Urothelium cell line (cell line): ENCODE data around the gene DTNB.
A peak's percentile ranks its signal among the peaks of the same experiment; 100 is the strongest.

Experiments
- DNase-seq: peaks from one replicate; pipeline ENCODE4 v3.0.0; 2011; ENCODE audit warnings: low spot score, mixed read lengths
- FAIRE-seq: peaks from 2 replicates; lab custom pipeline; 2011; peaks lifted over from hg19 to GRCh38; lab: Jason Lieb, UNC

Gene DTNB

GRCh38 chr2:25401307-25402026 lies 271.9 kb downstream of the DTNB start:
- no peak for DNase-seq
- FAIRE-seq, result no peak

DNA sequence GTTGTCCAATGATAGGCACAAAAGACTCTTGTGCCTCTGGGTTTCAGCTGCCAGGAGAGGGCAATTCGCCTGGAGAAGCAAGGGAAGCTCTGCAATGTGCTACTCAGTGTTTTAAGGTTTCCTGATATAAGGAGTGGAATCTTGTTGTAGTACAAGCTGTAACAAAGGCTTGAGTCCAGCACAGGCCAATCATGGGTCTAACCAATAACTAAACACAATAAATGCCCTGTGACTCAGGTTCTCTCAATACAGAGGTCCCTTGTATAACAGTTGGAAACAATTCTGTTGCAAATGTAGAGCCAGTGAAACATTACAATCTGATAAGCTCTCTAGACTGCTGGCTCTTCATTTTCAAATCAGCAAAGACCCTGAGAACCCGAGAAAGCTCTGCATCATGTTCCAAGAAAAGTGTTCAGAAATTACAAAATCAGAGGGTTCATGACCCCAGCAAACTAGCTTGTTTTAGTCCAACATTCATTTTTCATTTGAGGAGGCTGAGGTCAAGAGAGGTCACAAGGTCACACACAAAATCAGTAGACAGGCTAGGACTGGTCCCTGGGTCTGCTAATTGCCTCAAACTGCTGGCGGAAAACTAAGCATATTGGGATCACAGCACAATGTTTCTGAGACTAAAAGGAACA lies 272.7 kb downstream of the DTNB start:
- DNase-seq (no peak), FAIRE-seq (no peak)

GRCh38 chr2:25400169-25400568 lies 273.2 kb downstream of the DTNB start:
- no peak for DNase-seq
- FAIRE-seq, result no peak

- no peak for DNase-seq
- FAIRE-seq, result no peak
Measured at GRCh38 chr2:25398534-25398933, 274.8 kb downstream of the DTNB start.

DNA sequence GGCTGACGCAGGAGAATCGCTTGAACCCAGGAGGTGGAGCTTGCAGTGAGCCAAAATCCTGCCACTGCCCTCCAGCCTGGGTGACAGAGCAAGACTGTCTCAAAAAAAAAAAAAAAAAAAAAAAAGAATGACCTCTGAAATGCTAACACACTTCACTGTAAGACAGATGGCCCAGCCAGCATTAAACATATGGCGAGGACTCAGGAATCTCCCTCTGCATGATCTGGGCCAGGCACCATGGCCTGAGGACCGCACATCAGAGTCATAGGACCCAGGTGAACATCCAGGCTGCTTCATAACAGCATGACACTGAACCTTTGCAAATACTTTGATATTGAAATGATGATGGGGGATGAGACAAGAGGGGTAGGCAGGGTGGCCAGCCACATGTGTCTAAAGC lies 275.6 kb downstream of the DTNB start:
- no peak for FAIRE-seq
- no peak for DNase-seq

GRCh38 chr2:25389161-25389560 lies 284.2 kb downstream of the DTNB start:
- FAIRE-seq, result no peak
- no peak for DNase-seq

DNA sequence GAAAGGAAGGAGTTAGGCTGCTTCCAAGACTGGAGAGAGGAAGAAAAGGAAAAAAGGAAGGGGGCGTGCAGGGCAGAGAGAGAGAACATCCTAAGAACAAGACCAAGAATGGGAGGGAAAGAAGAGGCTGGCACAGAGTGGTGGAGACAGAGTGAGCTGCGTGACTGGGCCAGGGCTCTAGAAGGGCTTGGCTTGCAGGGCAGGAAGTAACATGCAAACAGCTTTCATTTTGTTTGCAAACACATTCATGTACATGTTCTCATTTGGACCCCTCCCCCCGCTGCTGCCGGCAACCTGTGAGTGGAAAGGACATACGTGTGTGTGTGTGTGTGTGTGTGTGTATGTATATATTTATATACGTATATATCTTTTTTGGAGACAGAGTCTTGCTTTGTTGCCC lies 284.9 kb downstream of the DTNB start:
- FAIRE-seq (no peak), DNase-seq (no peak)

DNA sequence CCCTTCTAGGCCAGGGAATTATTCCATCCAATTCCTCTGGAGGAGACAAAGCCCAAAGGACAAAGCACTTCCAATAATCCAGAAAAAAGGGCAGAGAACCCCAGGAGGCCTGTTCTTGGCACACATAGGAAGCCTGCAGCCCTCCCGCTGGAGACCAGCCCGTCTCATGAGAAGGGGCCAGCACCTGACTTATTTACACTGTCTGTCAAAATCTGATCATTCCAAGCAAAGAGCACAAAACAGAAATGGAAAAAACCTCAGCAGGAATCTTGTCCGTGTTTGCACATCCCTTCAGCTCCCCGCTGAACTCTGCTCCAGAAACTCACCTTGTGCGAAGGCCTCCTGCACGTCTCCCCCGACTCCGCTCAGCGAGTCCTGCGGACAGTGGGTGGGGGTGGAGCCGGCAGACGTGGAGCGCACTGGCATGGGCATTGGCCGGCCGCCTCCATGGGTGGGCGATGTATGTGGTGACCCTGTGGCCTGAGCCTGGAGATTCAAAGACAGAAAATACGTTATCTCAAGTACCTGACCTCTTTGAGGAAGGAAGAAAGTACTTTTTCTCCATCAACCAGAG lies 285.4 kb downstream of the DTNB start:
- DNase-seq (no peak), FAIRE-seq (no peak)

GRCh38 chr2:25386971-25387875 lies 286.2 kb downstream of the DTNB start:
- DNase-seq (no peak), FAIRE-seq (no peak)

- FAIRE-seq (no peak), DNase-seq (no peak)
Measured at GRCh38 chr2:25385910-25386309, 287.5 kb downstream of the DTNB start.

DNA sequence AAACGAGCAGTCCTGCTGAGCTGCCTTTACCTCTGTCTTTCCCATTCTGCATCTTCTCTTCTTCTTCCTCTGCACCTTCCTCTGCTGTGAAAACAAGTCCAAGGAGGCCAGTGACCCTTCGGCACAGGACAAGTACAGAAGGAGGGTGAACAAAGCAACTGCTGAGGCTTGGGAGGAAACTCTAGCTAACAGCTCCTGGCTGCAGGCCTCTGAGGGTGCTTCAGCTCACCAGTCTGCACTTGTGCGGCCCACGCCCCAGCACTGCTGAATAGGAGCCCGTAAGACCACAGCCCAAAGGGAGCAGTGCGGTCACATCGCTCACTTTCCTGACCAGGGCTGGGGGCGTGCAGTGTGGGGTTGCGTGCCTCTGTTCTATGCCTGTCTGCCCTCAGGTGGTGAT lies 289.6 kb downstream of the DTNB start:
- FAIRE-seq (no peak), DNase-seq (no peak)

- no peak for DNase-seq
- no peak for FAIRE-seq
Measured at GRCh38 chr2:25381502-25381901, 291.9 kb downstream of the DTNB start.

GRCh38 chr2:25380586-25381375 lies 292.6 kb downstream of the DTNB start:
- no peak for DNase-seq

GRCh38 chr2:25380023-25380422 lies 293.4 kb downstream of the DTNB start:
- no peak for FAIRE-seq
- DNase-seq, result no peak

More at GRCh38 chr2:25380586-25381375, 292.6 kb downstream of the DTNB start:
- FAIRE-seq, result no peak

DNA sequence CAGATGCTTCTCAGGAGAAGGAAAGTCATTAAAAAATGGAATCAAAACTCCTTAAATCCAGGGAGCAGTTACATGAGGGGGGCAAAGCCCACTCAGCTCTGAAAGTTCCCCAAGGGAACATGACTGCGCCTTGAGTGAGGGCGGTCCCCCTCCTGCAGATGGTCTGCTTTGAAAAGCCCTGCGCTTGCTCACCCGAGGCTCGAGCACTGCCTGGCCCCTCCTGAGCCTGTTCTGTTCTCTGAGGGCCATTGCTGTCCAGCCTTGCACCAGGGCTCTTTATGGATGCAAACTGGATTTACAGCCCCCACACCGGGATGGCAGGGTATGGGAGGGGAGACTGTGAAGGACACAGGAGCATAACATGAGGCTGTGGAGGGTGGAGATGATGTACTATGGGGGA lies 293.8 kb downstream of the DTNB start:
- FAIRE-seq (no peak), DNase-seq (no peak)

DNA sequence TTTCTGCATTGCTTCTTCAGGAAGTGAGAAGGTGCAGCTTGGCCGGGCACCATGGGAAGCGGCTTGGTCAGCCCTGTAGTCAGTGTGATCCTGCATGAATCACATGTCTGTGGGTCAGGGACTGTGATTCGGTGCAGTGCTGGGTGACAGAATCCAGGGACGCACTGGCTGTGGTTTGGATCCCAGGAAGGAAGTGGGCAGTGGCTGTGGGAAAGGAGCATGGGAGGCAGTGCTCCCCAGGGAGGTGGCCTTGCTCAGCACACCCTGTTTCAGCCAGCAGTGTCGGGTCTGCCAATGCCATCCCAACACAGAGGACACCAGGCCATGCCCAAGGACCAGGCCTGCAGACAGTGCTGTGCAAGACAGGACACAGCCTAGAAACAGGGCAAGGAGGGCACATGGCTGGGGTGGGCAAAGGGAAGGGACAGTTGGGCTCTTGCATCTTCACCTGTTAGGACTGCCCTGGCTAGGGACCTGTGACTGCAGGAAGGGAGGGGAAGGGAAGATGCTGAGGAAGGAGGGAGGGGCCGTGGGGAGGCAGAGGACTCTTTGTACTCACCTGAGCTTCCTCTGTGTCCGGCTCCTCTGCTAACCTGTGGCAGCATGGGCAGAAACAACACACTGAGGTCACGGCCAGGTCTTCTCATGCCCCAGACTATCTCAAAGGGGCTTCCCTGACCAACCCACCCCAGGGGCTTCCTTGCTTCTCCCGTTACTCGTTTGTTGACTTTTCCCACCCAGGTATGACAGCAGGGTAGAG lies 294.5 kb downstream of the DTNB start:
- FAIRE-seq, result peak; percentile 82

DNA sequence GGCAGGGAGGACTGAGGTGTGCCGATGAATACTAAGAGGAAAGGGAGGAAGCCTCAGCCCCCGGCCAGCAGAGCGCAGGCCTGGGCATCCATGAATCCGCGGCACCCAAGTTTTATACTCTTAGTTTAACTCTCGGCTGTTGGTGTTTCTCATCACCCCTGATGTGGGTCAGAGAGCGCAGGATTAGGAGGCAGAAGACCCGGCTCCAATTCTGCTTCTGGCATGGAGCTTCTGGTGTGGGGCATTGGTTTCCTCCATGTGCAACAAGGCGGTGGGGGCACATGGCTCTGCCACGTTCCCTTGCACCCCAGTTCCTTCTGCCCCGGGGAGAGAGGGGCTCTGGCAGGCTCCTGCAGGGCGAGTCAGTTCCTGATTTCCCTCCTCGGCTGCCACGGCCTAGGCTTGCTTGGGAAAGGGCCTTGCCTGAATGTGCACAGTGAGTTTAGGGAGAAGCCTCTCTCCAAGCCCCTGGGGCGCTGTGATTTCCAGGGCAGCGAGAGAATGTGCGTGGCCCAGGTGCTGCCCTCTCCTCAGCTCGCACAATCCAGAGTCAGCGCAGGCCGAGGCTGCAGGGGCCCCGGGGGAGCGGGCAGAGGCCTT lies 295.5 kb downstream of the DTNB start:
- no peak for DNase-seq
- FAIRE-seq, result no peak

More for the DNA sequence above, 294.5 kb downstream of the DTNB start:
- no peak for DNase-seq

DNA sequence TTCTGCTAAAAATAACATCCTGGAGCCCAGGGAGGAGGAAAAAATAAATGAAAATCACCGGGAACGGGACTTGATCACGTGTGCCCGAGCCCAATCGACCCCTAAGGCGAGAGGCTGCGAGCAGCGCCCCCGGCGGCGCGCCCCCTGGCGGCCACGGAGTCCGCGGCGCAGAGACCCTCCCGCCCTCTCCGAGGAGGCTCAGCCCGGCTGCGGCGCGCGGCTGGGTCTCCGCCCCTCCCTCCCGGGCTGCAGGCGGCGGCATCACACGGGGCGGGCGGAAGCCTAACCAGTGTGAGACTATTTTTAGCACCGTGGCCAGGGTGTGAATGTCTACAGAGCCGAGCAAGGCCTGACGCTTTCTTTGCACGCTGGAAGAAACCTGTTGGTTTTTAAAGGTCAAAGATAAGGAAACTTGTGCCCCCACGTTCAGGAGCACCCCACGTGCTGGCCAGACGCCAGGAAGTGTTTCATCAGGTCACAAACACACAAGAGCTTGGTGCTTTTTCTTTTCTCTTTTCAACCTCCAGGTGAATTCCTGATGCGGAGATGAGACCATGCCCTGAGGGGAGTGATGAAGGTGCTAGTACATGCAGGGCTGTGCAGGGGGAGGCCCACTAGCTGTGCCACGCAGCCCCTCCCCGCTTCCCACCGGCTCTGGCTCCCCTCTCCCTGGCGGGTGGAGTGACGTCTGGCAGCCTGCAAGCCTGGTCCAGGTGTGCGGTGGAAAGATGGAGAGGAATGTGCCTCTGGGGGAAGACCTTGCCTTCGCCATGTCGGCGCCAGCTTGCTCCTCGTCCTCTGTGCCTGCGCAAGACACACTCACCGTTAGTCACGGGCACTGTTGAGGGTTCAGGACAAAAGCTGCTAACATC lies 296.4 kb downstream of the DTNB start:
- FAIRE-seq, result peak; percentile 91
- DNase-seq, result peak; percentile 98
